Panc1 (cell line): Measurements from ENCODE around the gene FAM168B. TPM values are rescaled to one million over a fixed set of nuclear protein-coding genes. Genes with fewer than 3 reads are reported as not detected.
"Not testable (repeated sequence)": the region's sequence is repeated elsewhere in the genome, so short reads cannot be mapped to it uniquely, and the experiment has no call there.

Experiments used
- ATAC-seq: fragments of 200-7000 bp; cut with Tn5 transposase; 2 replicates; pipeline ENCODE4 v1.9.1; 2020; ENCODE audit warnings: mild to moderate bottlenecking, moderate library complexity
- BruUV-seq: library from RNA; stranded (reverse); fragments of 400-500 nt; replicated peaks from 2 replicates; lab custom pipeline; 2021; lab: Mats Ljungman, UMichigan
- CTCF ChIA-PET: fragments of 300-600 bp; sonication (Branson Sonifier 250); formaldehyde crosslinking; loops from one replicate; lab custom pipeline; 2022; ENCODE audit warnings: antibody characterized with exemption; lab: Charles Lee
- POLR2A ChIA-PET: fragments of 300-600 bp; sonication (Branson Sonifier 250); formaldehyde crosslinking; loops from one replicate; lab custom pipeline; 2022; ENCODE audit warnings: antibody characterized with exemption; lab: Charles Lee
- DNase-seq: peaks from one replicate; pipeline ENCODE4 v3.0.0-alpha.2; 2010; ENCODE audit warnings: low read depth, low spot score
- H3K27ac ChIP-seq: 2 replicates; pipeline ENCODE4 v1.5.1; 2011; ENCODE audit warnings: mild to moderate bottlenecking, low read length, inconsistent platforms
- H3K27me3 ChIP-seq: fragments of 200-500 bp; sonication (Bioruptor generic); 2 replicates; pipeline ENCODE4 v1.6.0; 2014; ENCODE audit warnings: low read length, inconsistent platforms; ENCODE audit not compliant: control insufficient read depth, insufficient read depth
- H3K36me3 ChIP-seq: fragments of 200-500 bp; sonication (Bioruptor generic); 2 replicates; pipeline ENCODE4 v1.5.1; 2014; ENCODE audit warnings: inconsistent platforms, mild to moderate bottlenecking, low read length, moderate library complexity; ENCODE audit not compliant: control insufficient read depth, insufficient read depth
- H3K4me1 ChIP-seq: 2 replicates; pipeline ENCODE4 v1.5.1; 2011; ENCODE audit warnings: inconsistent platforms, mild to moderate bottlenecking, low read length, moderate library complexity; ENCODE audit not compliant: control insufficient read depth, insufficient read depth
- H3K4me3 ChIP-seq, 2 experiments: 2 replicates each; pipeline ENCODE4 v1.5.1; 2011 to 2012; ENCODE audit warnings: low read depth in 2 of 2, low read length in 2 of 2, mild to moderate bottlenecking in 2 of 2, inconsistent platforms in 1 of 2, moderate library complexity in 1 of 2
- H3K9me3 ChIP-seq: fragments of 200-500 bp; sonication (Bioruptor generic); 2 replicates; pipeline ENCODE4 v1.5.1; 2014; ENCODE audit warnings: low read depth, mild to moderate bottlenecking, inconsistent platforms, low read length, moderate library complexity; ENCODE audit not compliant: control insufficient read depth, insufficient read depth
- POLR2AphosphoS5 ChIP-seq: IDR thresholded peaks from 2 replicates; pipeline ENCODE4 v1.6.1; 2012; ENCODE audit warnings: mild to moderate bottlenecking, low read depth, low read length, moderate library complexity
- SIN3A ChIP-seq: IDR thresholded peaks from 2 replicates; pipeline ENCODE4 v1.6.1; 2012; ENCODE audit warnings: low read depth, mild to moderate bottlenecking, low read length, moderate library complexity, borderline replicate concordance; ENCODE audit not compliant: insufficient read depth
- TCF7L2 ChIP-seq: IDR thresholded peaks from 2 replicates; pipeline ENCODE4 v1.6.1; 2011; ENCODE audit warnings: mild to moderate bottlenecking, low read depth, low read length, inconsistent platforms
- in situ Hi-C: cut with HindIII; loops from 2 replicates; pipeline ENCODE4 v1.10.0; 2016; ENCODE audit warnings: low sequenced_read_pairs, low pct_unique_long_range_greater_than_20kb
- intact Hi-C: fragments of 100-400 bp; cut with micrococcal nuclease; formaldehyde crosslinking; loops from one replicate; pipeline ENCODE4 v1.10.0; 2022; ENCODE audit not compliant: unreplicated experiment
- total RNA-seq: library from RNA; stranded (reverse); gene quantifications from one replicate; pipeline ENCODE4 v1.2.1, GENCODE V29; 2021; ENCODE audit not compliant: unreplicated experiment
- TF ChIP-seq, protein P1 (sequence below), 2 experiments: IDR thresholded peaks; 2 replicates each; pipeline ENCODE4 v1.6.1; 2011 to 2012; ENCODE audit warnings: low read depth in 2 of 2, control low read depth in 1 of 2, low read length in 1 of 2, mild to moderate bottlenecking in 1 of 2, moderate library complexity in 1 of 2; ENCODE audit not compliant: insufficient read depth in 1 of 2
- TF ChIP-seq, protein P2 (sequence below): fragments of 450-650 bp; IDR thresholded peaks from 2 replicates; pipeline ENCODE4 v1.5.1; 2017; ENCODE audit warnings: mild to moderate bottlenecking

FAM168B gene
- total RNA-seq, 1 experiment from 2014 or later: 137 TPM

DNA sequence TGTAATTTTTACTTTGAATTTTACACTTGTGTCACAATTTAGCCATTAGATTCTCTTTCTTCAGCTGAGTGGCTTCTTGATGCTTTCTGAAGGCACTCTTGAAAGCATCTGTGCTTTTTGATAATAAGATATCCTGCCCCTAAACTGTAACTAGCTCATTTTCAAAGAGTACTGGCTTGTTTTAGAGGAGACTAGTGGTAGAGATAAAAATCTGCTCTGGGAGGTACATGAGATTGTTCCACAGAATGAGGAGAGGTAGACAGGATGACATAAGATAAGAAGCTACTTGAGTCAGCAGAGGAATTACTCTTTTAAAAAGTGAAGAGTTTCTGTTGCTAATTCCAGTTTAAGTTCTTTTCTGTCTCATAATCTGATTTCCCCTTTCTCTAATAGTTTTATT lies 22.5 kb upstream of the FAM168B start:
- ChIA-PET CTCF (no interaction called here), POLR2A (interaction anchor here (0.6 to 0.7 kb wide), 2 partner anchors 15 to 17 kb away, joined by 3 to 5 read pairs; no protein-coding TSS in a partner anchor)
- BruUV-seq: no TSS peak
- TF ChIP-seq, protein P1, sequence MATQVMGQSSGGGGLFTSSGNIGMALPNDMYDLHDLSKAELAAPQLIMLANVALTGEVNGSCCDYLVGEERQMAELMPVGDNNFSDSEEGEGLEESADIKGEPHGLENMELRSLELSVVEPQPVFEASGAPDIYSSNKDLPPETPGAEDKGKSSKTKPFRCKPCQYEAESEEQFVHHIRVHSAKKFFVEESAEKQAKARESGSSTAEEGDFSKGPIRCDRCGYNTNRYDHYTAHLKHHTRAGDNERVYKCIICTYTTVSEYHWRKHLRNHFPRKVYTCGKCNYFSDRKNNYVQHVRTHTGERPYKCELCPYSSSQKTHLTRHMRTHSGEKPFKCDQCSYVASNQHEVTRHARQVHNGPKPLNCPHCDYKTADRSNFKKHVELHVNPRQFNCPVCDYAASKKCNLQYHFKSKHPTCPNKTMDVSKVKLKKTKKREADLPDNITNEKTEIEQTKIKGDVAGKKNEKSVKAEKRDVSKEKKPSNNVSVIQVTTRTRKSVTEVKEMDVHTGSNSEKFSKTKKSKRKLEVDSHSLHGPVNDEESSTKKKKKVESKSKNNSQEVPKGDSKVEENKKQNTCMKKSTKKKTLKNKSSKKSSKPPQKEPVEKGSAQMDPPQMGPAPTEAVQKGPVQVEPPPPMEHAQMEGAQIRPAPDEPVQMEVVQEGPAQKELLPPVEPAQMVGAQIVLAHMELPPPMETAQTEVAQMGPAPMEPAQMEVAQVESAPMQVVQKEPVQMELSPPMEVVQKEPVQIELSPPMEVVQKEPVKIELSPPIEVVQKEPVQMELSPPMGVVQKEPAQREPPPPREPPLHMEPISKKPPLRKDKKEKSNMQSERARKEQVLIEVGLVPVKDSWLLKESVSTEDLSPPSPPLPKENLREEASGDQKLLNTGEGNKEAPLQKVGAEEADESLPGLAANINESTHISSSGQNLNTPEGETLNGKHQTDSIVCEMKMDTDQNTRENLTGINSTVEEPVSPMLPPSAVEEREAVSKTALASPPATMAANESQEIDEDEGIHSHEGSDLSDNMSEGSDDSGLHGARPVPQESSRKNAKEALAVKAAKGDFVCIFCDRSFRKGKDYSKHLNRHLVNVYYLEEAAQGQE (IDR thresholded peaks at IDR 0.05; ENCODE audit: insufficient read depth in 1 of 2, low read depth in 2 of 2, low read length in 1 of 2): no peak
- TF ChIP-seq TCF7L2: no peak
- no peak for TF ChIP-seq SIN3A
- TF ChIP-seq, protein P2, sequence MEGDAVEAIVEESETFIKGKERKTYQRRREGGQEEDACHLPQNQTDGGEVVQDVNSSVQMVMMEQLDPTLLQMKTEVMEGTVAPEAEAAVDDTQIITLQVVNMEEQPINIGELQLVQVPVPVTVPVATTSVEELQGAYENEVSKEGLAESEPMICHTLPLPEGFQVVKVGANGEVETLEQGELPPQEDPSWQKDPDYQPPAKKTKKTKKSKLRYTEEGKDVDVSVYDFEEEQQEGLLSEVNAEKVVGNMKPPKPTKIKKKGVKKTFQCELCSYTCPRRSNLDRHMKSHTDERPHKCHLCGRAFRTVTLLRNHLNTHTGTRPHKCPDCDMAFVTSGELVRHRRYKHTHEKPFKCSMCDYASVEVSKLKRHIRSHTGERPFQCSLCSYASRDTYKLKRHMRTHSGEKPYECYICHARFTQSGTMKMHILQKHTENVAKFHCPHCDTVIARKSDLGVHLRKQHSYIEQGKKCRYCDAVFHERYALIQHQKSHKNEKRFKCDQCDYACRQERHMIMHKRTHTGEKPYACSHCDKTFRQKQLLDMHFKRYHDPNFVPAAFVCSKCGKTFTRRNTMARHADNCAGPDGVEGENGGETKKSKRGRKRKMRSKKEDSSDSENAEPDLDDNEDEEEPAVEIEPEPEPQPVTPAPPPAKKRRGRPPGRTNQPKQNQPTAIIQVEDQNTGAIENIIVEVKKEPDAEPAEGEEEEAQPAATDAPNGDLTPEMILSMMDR: no peak
- TF ChIP-seq POLR2AphosphoS5: no peak
- H3K4me1 ChIP-seq: no peaks in the 10 kb centered on the region; the same call in 1 of the 2 replicates
- no peaks in the 10 kb centered on the region for H3K36me3 ChIP-seq
- no peak for ATAC-seq
- no peak overlapping the region for H3K27ac ChIP-seq
- intact Hi-C loops: no loop called here
- H3K27me3 ChIP-seq: no peaks in the 10 kb centered on the region
- no peak for DNase-seq
- in situ Hi-C loops: no loop called here
- H3K9me3 ChIP-seq: no peaks in the 10 kb centered on the region
- H3K4me3 ChIP-seq: no peak overlapping the region

DNA sequence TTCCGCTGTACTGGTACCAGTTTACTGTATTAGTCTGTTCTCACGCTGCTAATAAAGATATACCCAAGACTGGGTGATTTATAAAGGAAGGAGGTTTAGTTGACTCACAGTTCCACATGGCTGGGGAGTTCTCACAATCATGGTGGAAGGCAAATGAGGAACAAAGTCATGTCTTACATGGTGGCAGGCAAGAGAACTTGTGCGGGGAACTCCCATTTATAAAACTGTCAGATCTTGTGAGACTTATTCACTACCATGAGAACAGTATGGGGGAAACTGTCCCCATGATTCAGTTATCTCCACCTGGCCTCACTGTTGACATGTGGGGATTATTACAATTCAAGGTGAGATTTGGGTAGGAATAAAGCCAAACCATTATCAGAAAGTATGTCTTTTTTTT lies 21.7 kb upstream of the FAM168B start:
- POLR2A ChIA-PET: interaction anchor here (0.6 kb wide), 1 partner anchor 17 kb away, joined by 5 read pairs; no protein-coding TSS in a partner anchor
- CTCF ChIA-PET, in situ Hi-C loops, ATAC-seq, H3K27ac ChIP-seq, H3K9me3 ChIP-seq, BruUV-seq, DNase-seq, H3K4me1 ChIP-seq, H3K27me3 ChIP-seq, H3K36me3 ChIP-seq, H3K4me3 ChIP-seq, intact Hi-C loops: not testable (repeated sequence)

DNA sequence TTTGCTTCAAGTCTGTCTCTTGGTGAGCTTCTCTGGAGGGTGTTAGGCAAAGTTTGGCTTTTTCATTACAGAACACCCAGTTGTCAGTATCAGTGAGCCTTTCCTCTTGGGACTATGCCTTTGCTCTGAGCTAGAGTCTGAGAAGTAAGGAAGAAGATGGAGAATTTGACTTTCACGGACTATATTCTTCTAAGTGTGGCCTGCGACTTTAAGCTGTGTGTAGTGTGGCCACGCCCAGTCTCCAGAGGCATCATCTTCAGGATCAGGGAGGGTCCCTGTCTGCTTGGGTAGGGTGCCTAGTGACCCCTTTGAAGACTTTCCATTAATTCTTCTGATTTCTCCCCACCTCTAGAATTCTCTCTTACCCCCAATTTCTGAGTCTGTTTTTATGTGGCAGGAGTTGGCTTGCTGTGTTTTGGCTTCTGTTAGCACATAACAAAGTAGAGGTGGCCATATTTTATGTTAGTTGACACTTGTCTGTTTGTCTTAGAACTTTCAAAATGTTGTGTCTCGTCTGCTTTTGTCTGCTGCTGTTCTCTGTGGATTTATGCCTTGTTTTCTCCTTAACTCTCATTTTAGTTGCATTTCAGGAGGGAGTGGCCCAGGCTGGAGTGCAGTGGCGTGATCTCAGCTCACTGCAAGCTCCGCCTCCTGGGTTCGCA lies 20.4 kb upstream of the FAM168B start:
- Histone ChIP-seq H3K4me1 (no peaks in the 10 kb centered on the region), H3K36me3 (no peaks in the 10 kb centered on the region), H3K27me3 (no peaks in the 10 kb centered on the region), H3K27ac (no peak overlapping the region), H3K4me3 (no peak overlapping the region), H3K9me3 (no peaks in the 10 kb centered on the region)
- no TSS peak for BruUV-seq
- in situ Hi-C loops: no loop called here
- ChIA-PET POLR2A (no interaction called here), CTCF (no interaction called here)
- DNase-seq: no peak
- intact Hi-C loops: no loop called here
- TF ChIP-seq TCF7L2 (no peak), SIN3A (no peak), POLR2AphosphoS5 (no peak)
- TF ChIP-seq, protein P1 (IDR thresholded peaks at IDR 0.05; ENCODE audit: insufficient read depth in 1 of 2, low read depth in 2 of 2, low read length in 1 of 2): no peak
- TF ChIP-seq, protein P2: no peak
- no peak for ATAC-seq
